ENCODE data around the gene S1PR2.
"Not testable (repeated sequence)": the region's sequence is repeated elsewhere in the genome, so short reads cannot be mapped to it uniquely, and the experiment has no call there.

Gene S1PR2

GRCh38 chr19:10182076-10182475 lies 49.1 kb downstream of the S1PR2 start:
- no peak for TF ChIP-seq CTCF (IDR thresholded peaks at IDR 0.05; ENCODE audit: insufficient read depth, low read depth, low read length, missing control alignments)
- DNase-seq (ENCODE audit: low read depth) = no peak
- H3K4me3 ChIP-seq (ENCODE audit: low read depth, low read length) = no peak overlapping the region

GRCh38 chr19:10180459-10180858 lies 50.7 kb downstream of the S1PR2 start:
- no peak for TF ChIP-seq CTCF (IDR thresholded peaks at IDR 0.05; ENCODE audit: insufficient read depth, low read depth, low read length, missing control alignments)
- no peak for DNase-seq (ENCODE audit: low read depth)
- no peak overlapping the region for H3K4me3 ChIP-seq (ENCODE audit: low read depth, low read length)

- not testable (repeated sequence) for DNase-seq (ENCODE audit: low read depth); H3K4me3 ChIP-seq (ENCODE audit: low read depth, low read length)
Measured at GRCh38 chr19:10180024-10180423, 51.1 kb downstream of the S1PR2 start.

GRCh38 chr19:10173527-10173926 lies 57.6 kb downstream of the S1PR2 start:
- no peak overlapping the region for H3K4me3 ChIP-seq (ENCODE audit: low read depth, low read length)
- TF ChIP-seq CTCF (IDR thresholded peaks at IDR 0.05; ENCODE audit: insufficient read depth, low read depth, low read length, missing control alignments) = no peak
- DNase-seq (ENCODE audit: low read depth) = no peak

All from GM12865 (cell line).